PC-9 (cell line): ENCODE data around the gene ADAMTS12. TPM values are rescaled to one million over a fixed set of nuclear protein-coding genes. Genes with fewer than 3 reads are reported as not detected.

Experiments
- BruUV-seq: library from RNA; stranded (reverse); fragments of 400-500 nt; replicated peaks from 2 replicates; lab custom pipeline; 2021; lab: Mats Ljungman, UMichigan
- CTCF ChIA-PET: fragments of 300-600 bp; sonication (Branson Sonifier 250); formaldehyde crosslinking; loops from one replicate; lab custom pipeline; 2022; ENCODE audit warnings: antibody characterized with exemption; lab: Charles Lee
- POLR2A ChIA-PET: fragments of 300-600 bp; sonication (Branson Sonifier 250); formaldehyde crosslinking; loops from one replicate; lab custom pipeline; 2022; ENCODE audit warnings: antibody characterized with exemption; ENCODE audit not compliant: unreplicated experiment; lab: Charles Lee
- DNase-seq, 2 experiments: peaks; one replicate each; pipeline versions ENCODE4 v3.0.0 to v3.0.0-alpha.2; 2015 to 2022; ENCODE audit warnings: mixed read lengths in 1 of 2
- H2AFZ ChIP-seq: fragments of 200-600 bp; sonication (generic); 2 replicates; pipeline ENCODE4 v1.8.1; 2017; ENCODE audit warnings: antibody characterized with exemption
- H3F3A ChIP-seq: fragments of 200-600 bp; sonication (generic); 2 replicates; pipeline ENCODE4 v1.8.1; 2017; ENCODE audit warnings: antibody characterized with exemption, mild to moderate bottlenecking, low read depth; ENCODE audit not compliant: insufficient read depth
- H3K27ac ChIP-seq: fragments of 200-600 bp; sonication (generic); 2 replicates; pipeline ENCODE4 v1.6.1; 2016; ENCODE audit warnings: mixed run types
- H3K27me3 ChIP-seq: fragments of 200-600 bp; sonication (generic); 2 replicates; pipeline ENCODE4 v1.6.1; 2016; ENCODE audit warnings: low read depth, mixed run types; ENCODE audit not compliant: insufficient read depth
- H3K36me3 ChIP-seq: fragments of 200-600 bp; sonication (generic); 2 replicates; pipeline ENCODE4 v1.6.1; 2016; ENCODE audit warnings: low read depth, mixed run types
- H3K4me1 ChIP-seq: fragments of 200-600 bp; sonication (generic); replicated peaks from 2 replicates; pipeline ENCODE4 v1.6.1; 2016; ENCODE audit warnings: mixed run types; ENCODE audit not compliant: insufficient read depth
- H3K4me2 ChIP-seq: fragments of 200-600 bp; sonication (generic); 2 replicates; pipeline ENCODE4 v1.6.1; 2017; ENCODE audit warnings: mixed run types
- H3K4me3 ChIP-seq: fragments of 200-600 bp; sonication (generic); 2 replicates; pipeline ENCODE4 v1.6.1; 2016; ENCODE audit warnings: mixed run types
- H3K79me2 ChIP-seq: fragments of 200-600 bp; sonication (generic); 2 replicates; pipeline ENCODE4 v1.6.1; 2017; ENCODE audit warnings: low read depth, mixed run types
- H3K9me2 ChIP-seq: fragments of 200-600 bp; sonication (generic); 2 replicates; pipeline ENCODE4 v1.8.1; 2017; ENCODE audit warnings: mild to moderate bottlenecking; ENCODE audit not compliant: insufficient read depth
- H3K9me3 ChIP-seq: fragments of 200-600 bp; sonication (generic); 2 replicates; pipeline ENCODE4 v1.8.1; 2016; ENCODE audit warnings: low read depth; ENCODE audit not compliant: insufficient read depth
- H4K20me1 ChIP-seq: fragments of 200-600 bp; sonication (generic); 2 replicates; pipeline ENCODE4 v1.8.1; 2017; ENCODE audit not compliant: insufficient read depth
- EZH2 ChIP-seq: fragments of 200-600 bp; sonication (generic); IDR thresholded peaks from 2 replicates; pipeline ENCODE4 v1.8.0; 2017; ENCODE audit warnings: antibody characterized with exemption, low read depth
- intact Hi-C: fragments of 100-400 bp; cut with micrococcal nuclease; formaldehyde crosslinking; loops from one replicate; pipeline ENCODE4 v1.10.0; 2022; ENCODE audit not compliant: unreplicated experiment
- total RNA-seq: library from RNA; stranded (reverse); gene quantifications from 2 replicates; pipeline ENCODE4 v1.2.3, GENCODE V29; 2021
- TF ChIP-seq, protein P1 (sequence below): fragments of 200-600 bp; sonication (generic); conservative IDR thresholded peaks from 2 replicates; pipeline ENCODE4 v1.6.1; 2017; ENCODE audit warnings: mixed run types, antibody characterized with exemption, mild to moderate bottlenecking, moderate library complexity

The ADAMTS12 gene
- total RNA-seq, 1 experiment from 2014 or later: 103 TPM

DNA sequence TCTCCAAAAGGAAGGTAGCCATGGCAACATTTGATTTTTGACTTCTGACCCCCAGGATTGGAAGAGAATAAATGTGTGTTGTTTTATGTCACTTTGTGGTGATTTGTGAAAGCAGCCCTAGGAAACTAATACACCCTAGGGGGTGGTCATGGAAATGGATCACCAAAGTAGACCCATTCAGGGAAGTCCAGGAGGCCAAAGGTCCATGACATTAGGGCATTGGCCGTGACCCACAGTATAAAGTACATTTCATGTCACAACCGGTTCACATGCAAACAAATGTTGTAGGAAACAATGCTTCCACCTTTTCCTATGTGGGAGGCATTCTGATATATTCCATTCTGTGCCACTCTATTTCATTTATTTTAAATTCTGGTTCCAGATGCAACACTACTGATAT lies 128.4 kb downstream of the ADAMTS12 start:
- no peaks in the 10 kb centered on the region for H4K20me1 ChIP-seq
- no TSS peak for BruUV-seq
- no peak overlapping the region for H3K27ac ChIP-seq
- intact Hi-C loops: no loop called here
- H3K36me3 ChIP-seq: no peaks in the 10 kb centered on the region
- peaks cover 44% of the 10 kb centered on the region for H3K79me2 ChIP-seq
- DNase-seq: no peak
- TF ChIP-seq, protein P1, sequence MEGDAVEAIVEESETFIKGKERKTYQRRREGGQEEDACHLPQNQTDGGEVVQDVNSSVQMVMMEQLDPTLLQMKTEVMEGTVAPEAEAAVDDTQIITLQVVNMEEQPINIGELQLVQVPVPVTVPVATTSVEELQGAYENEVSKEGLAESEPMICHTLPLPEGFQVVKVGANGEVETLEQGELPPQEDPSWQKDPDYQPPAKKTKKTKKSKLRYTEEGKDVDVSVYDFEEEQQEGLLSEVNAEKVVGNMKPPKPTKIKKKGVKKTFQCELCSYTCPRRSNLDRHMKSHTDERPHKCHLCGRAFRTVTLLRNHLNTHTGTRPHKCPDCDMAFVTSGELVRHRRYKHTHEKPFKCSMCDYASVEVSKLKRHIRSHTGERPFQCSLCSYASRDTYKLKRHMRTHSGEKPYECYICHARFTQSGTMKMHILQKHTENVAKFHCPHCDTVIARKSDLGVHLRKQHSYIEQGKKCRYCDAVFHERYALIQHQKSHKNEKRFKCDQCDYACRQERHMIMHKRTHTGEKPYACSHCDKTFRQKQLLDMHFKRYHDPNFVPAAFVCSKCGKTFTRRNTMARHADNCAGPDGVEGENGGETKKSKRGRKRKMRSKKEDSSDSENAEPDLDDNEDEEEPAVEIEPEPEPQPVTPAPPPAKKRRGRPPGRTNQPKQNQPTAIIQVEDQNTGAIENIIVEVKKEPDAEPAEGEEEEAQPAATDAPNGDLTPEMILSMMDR: no peak
- TF ChIP-seq EZH2: no peak
- H3K4me3 ChIP-seq: no peak overlapping the region
- ChIA-PET CTCF (no interaction called here), POLR2A (no interaction called here)
- peaks cover 6% of the 10 kb centered on the region for H3F3A ChIP-seq
- H3K4me1 ChIP-seq: peaks cover 7% of the 10 kb centered on the region; the same call in 1 of the 2 replicates
- H3K27me3 ChIP-seq: no peaks in the 10 kb centered on the region
- no peaks in the 10 kb centered on the region for H3K9me3 ChIP-seq
- H3K9me2 ChIP-seq: no peaks in the 10 kb centered on the region
- H3K4me2 ChIP-seq: no peak overlapping the region
- H2AFZ ChIP-seq: no peak overlapping the region

DNA sequence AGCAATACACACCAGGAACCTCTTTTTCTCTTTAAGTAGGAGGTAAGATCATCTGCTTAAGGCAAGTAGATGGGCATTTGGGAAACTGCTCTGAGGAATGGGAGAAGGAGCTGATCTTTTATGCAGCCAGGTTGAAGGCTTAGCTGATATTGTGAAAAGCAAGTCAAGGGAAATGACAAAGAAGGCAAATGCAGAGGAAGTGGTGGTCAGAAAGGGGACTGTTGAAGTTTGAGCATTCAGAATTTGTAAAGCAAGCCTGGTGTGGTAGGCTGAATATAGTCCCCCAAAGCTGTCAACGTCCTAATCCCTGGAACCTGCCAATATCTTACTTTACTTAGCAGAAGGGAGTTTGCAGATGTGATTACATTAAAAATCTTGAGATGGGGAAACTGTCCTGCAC lies 128.9 kb downstream of the ADAMTS12 start:
- intact Hi-C loops: no loop called here
- POLR2A ChIA-PET: no interaction called here
- no peaks in the 10 kb centered on the region for H3K9me2 ChIP-seq
- peaks cover 6% of the 10 kb centered on the region; the same call in 1 of the 2 replicates for H3F3A ChIP-seq
- H4K20me1 ChIP-seq: no peaks in the 10 kb centered on the region
- H3K9me3 ChIP-seq: no peaks in the 10 kb centered on the region
- H3K79me2 ChIP-seq: peaks cover 47% of the 10 kb centered on the region
- no peaks in the 10 kb centered on the region for H3K36me3 ChIP-seq
- no TSS peak for BruUV-seq
- H3K4me2 ChIP-seq: no peak overlapping the region
- no peak overlapping the region for H2AFZ ChIP-seq
- DNase-seq: no peak
- peaks cover 7% of the 10 kb centered on the region; the same call in 1 of the 2 replicates for H3K4me1 ChIP-seq
- CTCF ChIA-PET: interaction anchor here (0.6 kb wide), 1 partner anchor 32 kb away, joined by 4 read pairs; no protein-coding TSS in a partner anchor
- TF ChIP-seq, protein P1: no peak
- no peak for TF ChIP-seq EZH2
- no peaks in the 10 kb centered on the region for H3K27me3 ChIP-seq
- H3K27ac ChIP-seq: no peak overlapping the region
- no peak overlapping the region for H3K4me3 ChIP-seq

DNA sequence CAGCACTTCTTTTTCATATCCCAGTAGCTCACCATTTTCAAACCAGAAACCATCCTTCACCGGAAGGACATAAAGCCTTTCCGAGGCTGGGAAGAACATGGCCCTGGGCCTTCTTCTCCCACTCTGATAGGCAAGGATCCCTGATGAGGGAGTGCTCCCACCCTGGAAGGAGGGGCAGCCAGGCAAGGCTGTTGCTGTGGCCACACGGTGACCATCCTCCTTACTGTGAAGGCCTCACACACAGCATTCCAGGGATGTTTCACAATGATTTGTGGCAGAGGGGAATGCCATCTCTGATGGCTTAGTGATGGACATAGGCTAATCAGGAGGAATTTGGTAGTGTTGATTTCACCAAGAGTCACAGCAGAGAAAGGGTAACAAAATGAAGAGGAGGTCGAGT lies 130.7 kb downstream of the ADAMTS12 start:
- Histone ChIP-seq H3K4me3 (no peak overlapping the region), H3K27me3 (no peaks in the 10 kb centered on the region), H3K9me3 (no peaks in the 10 kb centered on the region), H3K4me1 (peaks cover 7% of the 10 kb centered on the region; the same call in 1 of the 2 replicates), H3K4me2 (no peak overlapping the region), H3K36me3 (no peaks in the 10 kb centered on the region), H3F3A (peaks cover 6% of the 10 kb centered on the region; the same call in 1 of the 2 replicates), H4K20me1 (no peaks in the 10 kb centered on the region), H3K79me2 (peaks cover 52% of the 10 kb centered on the region), H3K27ac (no peak overlapping the region), H3K9me2 (no peaks in the 10 kb centered on the region), H2AFZ (no peak overlapping the region)
- TF ChIP-seq, protein P1: no peak
- BruUV-seq: no TSS peak
- ChIA-PET CTCF (no interaction called here), POLR2A (interaction anchor here (0.6 kb wide), 1 partner anchor 14 kb away, joined by 4 read pairs; no protein-coding TSS in a partner anchor)
- intact Hi-C loops: no loop called here
- DNase-seq: peak in 1 of 2 experiments; percentile 16
